ENCODE results near the gene AGAP9.
A peak's percentile ranks its signal among the peaks of the same experiment; 100 is the strongest.
"Not testable (repeated sequence)": the region's sequence is repeated elsewhere in the genome, so short reads cannot be mapped to it uniquely, and the experiment has no call there.

AGAP9 gene

DNA sequence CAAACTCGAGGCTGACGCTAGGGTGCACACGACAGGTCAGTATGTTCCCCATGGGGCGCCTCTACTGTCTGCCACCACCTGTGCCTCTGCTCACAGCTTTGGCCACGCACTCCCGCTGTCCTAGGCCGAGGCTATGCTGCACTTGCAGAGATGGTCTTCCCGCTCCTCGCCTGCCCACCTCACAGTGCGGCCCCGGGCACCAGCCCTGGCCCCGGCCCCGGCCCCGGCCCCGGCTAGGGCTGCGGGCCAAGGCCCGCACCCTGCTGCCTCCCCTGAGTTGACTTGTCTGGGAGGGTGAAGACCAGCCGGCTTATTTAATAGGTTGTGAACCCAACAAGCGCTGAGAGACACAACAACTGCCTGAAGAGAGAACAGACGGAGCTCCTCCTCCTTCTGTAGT, at the start of gene AGAP9:
AGAP9 (minus strand) TSS at position 164 of the 400 bp plus-strand sequence; CDS start at position 52, 112 bp downstream.
- DNase-seq, result not testable (repeated sequence)

DNA sequence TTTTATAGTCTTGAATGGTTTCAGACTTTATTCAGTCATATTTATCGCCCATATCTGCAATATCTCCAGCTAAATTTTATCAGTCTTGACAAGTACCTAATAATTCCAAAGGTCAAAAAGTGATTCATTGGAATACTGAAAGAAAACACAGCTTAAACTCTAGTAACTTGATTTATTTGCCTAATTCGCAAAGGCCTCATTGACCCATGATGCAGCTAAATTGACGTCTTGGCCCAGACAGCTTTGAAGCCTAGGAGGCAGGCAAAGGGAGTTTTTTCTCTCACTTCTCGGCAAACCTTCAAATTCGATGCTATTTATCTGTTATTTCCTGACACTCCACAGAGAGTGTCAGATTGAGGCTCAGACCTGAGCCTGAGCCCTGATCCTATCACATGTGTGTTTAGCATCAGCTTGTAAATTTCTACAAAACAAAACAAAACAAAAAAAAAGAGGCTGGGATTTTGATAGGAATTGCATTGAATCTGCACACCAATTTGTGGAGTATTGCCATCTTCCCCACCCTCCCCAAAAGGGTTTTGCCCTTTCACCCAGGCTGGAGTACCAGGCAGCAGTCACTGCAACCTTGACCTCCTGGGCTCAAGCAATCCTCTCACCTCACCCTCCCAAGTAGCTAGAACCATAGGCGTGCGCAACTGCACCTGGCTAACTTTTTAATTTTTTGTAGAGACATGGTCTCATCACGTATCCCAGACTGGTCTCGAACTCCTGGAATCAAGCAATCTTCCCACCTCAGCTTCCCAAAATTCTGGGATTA, 47.9 kb upstream of the AGAP9 start:
- not testable (repeated sequence) for DNase-seq

DNA sequence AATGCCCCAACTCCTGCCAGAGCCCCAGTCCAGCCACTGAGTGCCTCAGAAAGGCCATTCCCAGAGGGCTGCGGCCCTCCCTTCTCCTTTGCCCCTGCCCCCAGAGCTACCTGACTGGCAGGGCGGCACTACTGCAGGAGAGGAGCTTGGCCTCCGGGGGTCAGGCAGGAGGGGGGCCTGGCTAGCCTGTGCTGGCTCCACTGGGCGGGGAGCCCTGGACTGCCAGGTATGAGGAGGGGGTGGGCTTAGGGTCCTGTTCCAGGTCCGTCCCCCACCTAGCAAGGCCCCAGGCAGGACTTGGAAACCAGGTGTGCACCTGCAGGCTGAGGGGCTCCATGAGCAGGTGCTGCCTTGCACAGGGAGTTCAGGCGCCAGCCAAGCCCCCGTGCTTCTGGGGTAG, 43.3 kb upstream of the AGAP9 start:
- not testable (repeated sequence) for DNase-seq

DNA sequence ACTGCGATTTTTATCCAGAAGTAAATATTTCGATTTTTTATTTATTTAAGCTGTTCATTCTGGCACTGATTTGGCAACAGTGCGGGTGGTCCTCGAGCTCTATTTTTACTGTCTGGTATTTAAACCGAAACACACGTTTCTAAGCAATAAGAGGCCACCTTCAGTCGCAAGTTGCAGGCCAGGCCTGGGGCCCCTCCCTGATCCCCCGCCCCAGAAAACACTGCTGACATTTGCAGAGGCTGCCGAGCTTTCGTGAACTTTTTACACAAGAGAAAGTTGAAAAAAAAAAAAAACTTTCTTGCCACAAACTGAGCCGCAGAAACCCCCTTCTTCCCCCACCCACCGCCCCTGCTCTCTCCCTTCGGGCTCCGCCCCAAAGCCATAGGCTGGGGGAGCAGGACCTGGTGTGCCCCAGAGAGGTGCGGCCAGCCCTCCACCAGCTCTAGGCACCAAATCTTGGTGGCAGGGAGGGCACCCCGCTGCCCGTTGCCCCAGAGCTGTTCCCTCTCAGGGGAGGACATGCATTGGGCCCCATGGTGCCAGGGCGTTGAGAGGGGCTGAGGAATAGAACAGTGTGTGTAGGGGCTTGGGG, 42.8 kb upstream of the AGAP9 start:
- DNase-seq, result not testable (repeated sequence)

DNA sequence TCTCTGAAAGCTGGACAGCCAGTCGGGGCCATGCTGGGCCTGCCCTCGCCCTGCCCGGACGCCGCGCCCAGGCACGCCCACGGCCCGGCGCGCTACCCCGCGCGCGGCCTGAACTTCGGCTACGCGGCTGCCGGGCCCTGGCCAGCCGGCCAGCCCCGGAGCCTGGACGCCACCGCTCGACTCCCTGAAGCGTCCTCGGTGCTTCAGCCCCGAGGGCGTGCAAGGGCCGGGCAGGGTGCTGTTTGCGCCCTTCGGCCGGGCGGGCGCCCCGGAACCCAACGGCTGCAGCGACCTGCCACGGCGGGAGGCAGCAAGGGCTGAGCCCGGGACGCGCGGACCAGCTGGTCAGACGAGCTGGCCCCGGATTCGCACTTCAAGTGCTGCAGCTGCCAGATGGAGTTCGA, 42.1 kb upstream of the AGAP9 start:
- not testable (repeated sequence) for DNase-seq

DNA sequence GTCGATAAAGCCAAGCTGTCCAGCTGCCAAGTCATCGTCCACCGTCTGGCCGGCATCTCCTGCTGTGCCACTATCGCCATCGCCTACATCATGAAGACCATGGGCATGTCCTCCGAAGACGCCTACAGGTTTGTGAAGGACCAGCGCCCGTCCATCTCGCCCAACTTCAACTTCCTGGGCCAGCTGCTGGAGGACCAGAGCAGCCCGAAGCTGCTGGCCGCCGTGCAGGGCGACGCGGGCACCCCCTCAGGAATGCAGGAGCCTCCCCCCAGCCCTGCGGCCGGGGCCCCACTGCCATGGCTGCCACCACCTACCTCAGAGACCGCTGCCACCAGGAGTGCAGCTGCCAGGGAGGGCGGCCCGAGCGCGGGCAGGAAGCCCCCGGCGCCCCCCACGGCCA, 41.5 kb upstream of the AGAP9 start:
- not testable (repeated sequence) for DNase-seq

DNA sequence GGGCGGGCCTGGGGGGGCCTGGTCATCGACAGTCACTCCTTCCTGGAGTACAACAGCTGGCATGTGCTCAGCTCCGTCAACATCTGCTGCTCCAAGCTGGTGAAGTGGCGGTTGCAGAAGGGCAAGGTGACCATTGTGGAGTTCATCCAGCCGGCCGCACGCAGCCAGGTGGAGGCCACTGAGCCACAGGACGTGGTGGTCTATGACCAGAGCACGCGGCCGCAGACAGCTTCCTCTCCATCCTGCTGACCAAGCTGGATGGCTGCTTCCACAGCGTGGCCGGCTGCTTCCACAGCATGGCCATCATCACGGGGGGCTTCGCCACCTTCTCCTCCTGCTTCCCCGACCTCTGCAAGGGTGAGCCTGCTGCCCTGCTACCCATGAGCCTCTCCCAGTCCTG, 40.9 kb upstream of the AGAP9 start:
- not testable (repeated sequence) for DNase-seq

DNA sequence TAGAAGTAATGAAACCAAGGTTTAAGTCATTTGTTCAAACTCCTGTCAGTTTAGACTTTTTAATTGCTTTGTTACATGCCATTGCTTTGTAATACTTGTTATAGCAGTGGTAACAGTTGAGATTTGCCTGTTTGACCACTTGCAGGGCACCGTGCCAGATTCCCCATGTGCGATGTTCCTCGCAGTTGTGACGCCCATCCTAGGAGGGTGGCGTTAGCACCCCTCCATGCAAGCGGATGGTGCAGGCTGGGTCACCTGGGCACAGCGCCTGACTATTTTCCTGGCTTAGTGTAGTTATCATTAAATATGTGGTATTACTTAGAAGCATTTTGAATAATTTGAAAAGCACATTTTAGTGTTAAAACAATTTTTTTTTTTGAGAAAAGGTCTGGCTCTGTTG, 37.0 kb upstream of the AGAP9 start:
- peak; percentile 44 for DNase-seq

DNA sequence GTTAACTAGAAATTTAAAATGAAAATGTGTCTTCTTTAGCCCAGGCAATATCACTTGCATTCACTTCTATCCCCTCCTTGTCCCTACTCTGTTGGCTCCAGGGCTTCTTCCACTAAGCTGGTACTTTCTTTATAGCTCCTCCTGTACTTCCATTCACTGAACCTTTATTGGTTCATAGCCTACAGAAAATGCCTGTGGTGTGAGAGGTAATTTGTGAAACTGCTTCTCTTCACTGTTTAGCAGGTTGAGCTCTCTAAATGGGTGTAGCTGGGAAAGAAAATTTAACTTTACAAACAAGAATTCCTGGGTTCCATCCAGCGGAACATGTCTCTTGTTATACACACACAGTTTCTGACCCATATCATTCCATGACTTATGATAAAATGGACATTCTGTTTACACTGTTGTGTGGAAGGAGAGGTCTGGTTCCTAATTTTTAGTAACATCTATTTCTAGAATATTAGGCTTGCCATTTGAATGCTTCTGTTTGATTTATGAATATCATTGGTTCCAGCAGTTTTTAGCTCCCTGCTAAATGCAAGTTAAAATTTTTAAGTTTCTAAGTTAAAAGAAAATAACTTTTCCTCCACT, 36.4 kb upstream of the AGAP9 start:
- not testable (repeated sequence) for DNase-seq

DNA sequence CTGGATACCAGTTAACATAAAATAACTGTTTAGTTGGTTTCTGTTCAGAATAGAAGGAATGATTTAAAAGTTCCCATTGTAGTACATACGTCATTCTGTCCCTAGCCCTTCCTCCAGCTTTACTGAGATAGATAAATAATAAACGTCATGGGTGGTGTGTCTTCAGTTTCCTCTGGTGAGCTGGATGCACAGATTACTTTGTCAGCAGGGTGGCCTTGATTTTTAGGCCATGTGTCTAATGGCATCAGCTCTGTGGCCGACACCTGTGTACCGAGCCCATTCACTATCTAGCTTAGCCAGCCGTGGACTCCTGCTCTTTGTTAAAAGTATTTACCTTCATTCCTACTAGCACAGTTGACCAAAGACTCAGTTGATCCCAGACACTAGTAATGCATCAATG, 34.7 kb upstream of the AGAP9 start:
- not testable (repeated sequence) for DNase-seq

DNA sequence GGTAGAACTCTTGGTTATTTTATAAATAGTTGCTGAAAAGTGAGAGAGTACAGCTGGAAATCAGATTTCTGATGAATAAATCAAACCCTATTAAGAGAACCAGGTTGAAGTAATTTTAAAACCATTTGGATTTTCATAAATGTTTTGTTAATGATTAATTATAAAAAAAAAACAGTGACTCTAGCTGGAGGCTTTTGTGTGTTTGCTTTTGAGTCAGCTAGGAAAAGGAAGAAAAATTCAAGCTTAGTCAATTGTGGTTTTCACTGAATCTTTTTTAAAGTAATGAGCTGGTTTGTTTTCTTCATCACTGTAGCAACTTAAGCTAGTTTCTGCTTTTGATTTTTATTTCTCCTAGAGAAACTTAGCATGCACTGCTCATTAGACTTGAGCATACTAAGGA, 34.2 kb upstream of the AGAP9 start:
- DNase-seq, result not testable (repeated sequence)

DNA sequence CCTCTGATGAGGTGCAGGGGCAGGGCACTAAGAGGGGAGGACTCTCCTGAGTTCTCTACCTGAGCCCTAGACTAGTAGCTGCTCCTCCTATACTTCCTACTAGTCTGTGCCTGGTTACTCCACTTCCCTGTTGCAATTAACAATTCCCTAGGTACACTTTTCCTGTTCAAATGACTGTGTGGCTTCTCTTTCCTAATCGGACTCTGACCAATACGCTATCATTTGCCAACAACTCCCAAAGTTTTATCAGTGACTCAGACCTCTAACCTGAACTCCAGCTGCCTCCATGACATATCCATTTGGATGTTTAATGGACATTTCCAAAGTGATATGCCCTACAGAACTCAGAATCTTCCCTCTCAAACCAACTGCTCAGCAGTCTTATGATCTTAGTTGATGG, 31.9 kb upstream of the AGAP9 start:
- not testable (repeated sequence) for DNase-seq

DNA sequence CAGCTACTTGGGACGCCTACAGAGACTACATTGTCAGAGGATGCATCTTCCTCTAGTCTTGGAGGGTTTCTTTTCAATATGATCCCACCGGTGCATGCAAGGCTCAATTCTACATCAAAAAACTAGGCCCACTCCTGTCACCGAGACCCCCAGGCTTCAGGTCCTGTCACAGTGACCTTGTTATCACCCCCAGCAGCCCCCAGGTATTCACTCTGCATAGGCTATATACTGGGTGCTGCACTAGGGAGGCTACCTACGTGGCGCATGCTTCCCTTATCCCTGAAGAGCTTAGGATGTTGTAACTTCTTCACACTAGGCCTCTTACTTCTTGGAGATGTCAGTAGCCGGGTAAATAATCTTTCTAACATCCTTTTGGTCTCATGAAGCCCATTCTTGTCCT, 31.1 kb upstream of the AGAP9 start:
- DNase-seq, result not testable (repeated sequence)

DNA sequence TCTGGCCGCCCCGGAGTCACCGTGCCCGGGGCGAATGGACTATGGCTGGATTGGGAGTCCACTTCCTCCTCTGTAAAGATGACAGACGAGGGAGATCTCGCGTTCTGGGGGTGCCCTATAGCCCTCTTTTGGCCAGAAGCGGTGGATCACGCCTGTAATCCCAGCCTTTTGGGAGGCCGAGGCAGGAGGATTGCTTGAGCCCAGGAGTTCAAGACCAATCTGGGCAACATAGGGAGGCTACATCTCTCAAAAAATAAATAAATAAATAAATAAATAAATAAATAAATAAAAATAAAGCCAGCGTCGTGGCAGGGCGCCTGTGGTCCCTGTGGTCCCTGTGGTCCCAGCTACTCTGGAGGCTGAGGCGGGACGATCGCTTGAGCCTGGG, 30.4 kb upstream of the AGAP9 start:
- DNase-seq, result peak; percentile 50

DNA sequence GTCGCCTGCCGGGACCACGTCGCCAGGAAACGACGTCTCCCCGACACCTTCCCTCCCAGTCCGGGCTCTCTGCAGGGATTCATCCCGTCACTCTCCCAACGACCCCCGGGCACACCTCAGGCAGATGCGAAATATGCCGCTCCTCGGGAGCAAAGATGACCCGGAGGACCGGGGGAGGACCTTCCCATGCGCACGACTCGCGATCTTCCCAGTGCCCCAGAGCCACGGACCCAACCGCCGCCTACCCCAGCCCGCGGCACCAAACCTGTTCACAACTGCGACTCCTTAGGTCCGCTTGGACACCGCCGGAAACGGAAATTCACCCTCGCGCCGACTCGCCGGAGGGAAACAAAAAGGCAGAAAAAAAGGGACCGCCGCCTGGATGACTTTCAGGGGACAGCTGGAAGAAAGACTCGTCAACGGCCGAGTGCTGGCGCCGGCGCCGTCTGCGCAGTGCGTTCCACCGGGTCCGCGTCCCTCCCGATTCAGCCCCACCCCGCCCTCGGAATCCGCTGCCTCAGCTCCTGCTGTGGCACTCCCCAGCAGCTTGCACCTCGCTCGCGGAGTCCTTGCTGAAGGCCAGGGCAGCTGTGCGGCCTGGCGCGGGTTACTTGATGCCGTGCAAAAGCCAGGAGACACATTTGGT, 29.9 kb upstream of the AGAP9 start:
- DNase-seq, result peak; percentile 93

DNA sequence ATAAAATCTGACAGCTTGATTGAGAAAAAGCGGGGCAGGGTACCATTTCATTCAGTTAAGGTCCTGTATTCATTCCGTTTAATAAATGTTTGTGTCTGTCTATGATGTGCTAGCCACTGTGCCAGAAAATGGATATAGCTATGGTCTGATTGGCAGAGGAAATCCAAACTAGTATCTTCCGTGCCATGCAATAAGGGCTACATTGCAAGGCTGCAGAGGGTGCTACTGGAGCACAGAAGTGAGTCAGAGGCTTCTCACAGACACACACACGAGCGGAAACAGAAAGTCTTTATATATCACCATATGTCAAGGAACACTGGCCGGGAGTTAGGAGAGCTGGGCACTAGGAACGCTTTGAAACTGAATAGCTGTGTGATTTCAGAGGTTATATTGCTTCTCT, 29.3 kb upstream of the AGAP9 start:
- peak; percentile 47 for DNase-seq

DNA sequence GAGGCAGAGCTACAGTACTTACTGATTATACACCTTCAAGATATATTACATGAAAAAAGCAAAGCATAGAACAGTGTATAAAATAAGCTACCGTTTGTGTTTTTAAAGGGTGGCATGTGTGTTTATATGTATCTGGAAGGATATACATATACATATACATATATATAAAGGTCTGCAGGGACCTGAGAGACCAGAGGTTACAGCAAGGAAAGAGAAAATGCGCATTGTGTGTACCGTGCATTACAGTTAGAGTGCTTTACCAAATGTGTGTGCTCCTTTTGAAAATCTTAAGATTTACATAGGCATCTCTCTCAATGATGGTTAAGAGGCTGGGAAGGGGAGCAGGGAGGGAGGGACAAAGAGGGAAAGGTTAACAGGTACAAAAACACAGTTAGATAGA, 23.8 kb upstream of the AGAP9 start:
- not testable (repeated sequence) for DNase-seq

DNA sequence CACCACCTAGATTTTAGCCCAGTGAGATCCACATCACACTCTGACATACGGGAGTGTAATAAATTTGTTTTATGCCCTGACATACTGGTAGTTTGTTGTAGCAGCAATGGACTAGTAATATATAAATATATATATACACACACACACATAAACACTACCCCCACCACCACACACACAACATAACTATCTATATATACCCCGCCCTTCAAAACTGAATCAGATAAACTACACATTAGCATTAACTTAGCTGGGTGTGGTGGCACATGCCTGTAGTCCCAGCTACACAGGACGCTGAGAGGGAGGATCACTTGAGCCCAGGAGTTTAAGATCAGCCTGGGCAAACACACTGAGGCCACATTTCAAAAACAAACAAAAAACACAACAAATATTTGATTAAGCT, 13.0 kb upstream of the AGAP9 start:
- not testable (repeated sequence) for DNase-seq

DNA sequence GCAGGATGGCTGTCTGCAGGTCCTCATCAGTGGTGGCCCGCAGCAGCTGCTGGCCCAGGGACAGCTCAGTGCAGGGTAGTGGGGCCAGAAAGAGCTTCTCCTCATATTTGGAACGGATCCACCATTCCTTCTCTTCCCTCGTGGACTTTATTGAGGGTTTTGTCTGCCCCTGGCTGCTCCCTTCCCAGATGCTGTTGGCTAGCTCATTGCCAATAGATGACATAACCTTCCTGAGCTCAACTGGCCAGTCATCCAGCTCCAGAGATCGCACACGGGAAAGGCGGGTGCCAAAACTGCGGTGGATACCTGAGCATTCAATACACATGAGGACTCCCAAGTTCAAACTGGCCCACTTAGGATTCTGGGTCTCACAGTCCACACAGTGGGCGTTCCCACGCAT, 21.1 kb downstream of the AGAP9 start:
- not testable (repeated sequence) for DNase-seq

DNA sequence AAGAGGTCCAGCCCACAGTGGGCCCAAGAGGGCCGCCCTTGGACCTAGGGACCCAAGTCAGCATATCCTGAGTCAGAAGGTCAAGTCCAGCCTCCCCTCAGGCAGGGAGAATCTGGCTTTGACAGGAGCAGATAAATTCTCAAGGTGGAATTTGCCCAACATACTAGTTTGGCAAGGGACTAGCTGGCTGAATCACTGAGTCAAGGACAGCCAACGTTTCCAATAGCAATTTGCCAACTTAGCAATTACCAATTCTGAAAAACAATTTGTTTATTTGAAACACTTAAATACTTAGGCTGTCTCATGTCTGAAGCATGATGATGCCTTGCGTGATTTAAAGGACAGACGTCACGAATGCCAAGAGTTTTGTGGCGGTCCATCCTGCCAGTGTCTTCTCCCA, 29.2 kb downstream of the AGAP9 start:
- not testable (repeated sequence) for DNase-seq

DNA sequence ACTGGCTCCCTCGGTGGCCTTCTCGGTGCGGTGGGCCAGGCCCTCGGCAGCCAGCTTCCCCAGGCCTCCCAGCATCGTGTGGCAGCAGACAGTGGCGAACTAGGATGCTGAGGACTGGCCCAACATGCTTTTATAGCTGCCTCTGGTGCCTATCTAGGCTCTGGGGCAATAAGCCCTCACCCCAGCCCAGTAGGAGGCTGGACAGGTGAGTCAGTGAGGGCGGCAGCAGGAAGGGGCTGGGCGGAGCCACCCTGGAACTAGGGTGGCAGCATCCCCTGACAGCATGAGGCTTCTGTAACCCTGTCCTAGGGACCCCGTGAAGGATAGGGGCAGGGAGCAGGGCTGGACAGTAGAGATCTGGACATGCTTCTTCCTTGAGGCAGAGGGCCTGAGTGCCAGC, 31.8 kb downstream of the AGAP9 start, which contains the start of gene FAM25G:
FAM25G (minus strand) TSS at position 101 of the 400 bp plus-strand sequence; CDS start at position 75, 26 bp downstream.
- not testable (repeated sequence) for DNase-seq

DNA sequence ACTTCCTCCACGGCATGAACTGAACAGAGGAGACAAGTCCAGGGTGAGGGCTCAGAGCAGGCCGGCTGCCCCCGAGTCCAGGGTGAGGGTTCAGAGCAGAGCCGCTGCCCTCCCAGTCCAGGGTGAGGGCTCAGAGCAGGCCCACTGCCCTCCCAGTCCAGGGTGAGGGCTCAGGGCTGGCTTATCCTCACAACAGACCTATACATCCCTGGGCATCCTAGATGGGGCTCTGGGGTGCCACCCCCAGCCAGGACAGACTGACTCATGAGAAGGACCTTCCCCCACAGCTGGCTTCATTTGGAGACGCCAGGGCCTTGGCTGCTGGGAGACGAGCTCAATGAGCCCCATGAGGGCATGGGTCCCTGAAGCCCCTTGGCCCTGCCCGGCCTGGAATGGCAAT, 33.8 kb downstream of the AGAP9 start:
- DNase-seq, result not testable (repeated sequence)

DNA sequence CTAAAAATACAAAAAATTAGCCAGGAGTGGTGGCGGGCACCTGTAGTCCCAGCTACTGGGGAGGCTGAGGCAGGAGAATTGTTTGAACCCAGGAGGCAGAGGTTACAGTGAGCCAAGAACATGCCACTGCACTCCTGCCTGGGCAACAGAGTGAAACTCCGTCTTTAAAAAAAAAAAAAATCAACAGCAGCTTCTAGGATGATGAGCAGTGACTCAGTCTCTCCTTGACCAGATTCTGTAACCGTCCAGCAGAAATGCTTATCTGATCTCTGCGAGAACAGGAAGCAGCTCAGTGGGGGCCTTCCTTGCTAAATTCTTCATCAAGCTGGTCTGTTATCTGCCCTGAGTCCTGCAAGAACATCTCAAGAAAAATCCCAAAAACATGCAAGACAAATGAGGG, 37.5 kb downstream of the AGAP9 start:
- DNase-seq, result not testable (repeated sequence)
